IPS DF 4.7 (cell line): ENCODE data around the gene CPN1.
A peak's percentile ranks its signal among the peaks of the same experiment; 100 is the strongest.
"Not testable (repeated sequence)": the region's sequence is repeated elsewhere in the genome, so short reads cannot be mapped to it uniquely, and the experiment has no call there.

Source experiments
- DNase-seq: peaks from one replicate; pipeline ENCODE4 v3.0.0-alpha.2; 2013; ENCODE audit warnings: low spot score; ENCODE audit errors: extremely low read depth

CPN1 gene

GRCh38 chr10:100082276-100082675 lies 607 bp upstream of the CPN1 start:
- DNase-seq: not testable (repeated sequence)

GRCh38 chr10:100076750-100077149 lies 4.9 kb downstream of the CPN1 start:
- DNase-seq: no peak

- no peak for DNase-seq
Measured at GRCh38 chr10:100075426-100076220, 6.0 kb downstream of the CPN1 start.

- no peak for DNase-seq
Measured at GRCh38 chr10:100072514-100072913, 9.2 kb downstream of the CPN1 start.

- no peak for DNase-seq
Measured at GRCh38 chr10:100071529-100071928, 10.1 kb downstream of the CPN1 start.

GRCh38 chr10:100067466-100067865 lies 14.2 kb downstream of the CPN1 start:
- no peak for DNase-seq

GRCh38 chr10:100065084-100065660 lies 16.5 kb downstream of the CPN1 start:
- DNase-seq: no peak

GRCh38 chr10:100061401-100061800 lies 20.3 kb downstream of the CPN1 start:
- DNase-seq: no peak

GRCh38 chr10:100057948-100058347 lies 23.7 kb downstream of the CPN1 start:
- no peak for DNase-seq

- DNase-seq: no peak
Measured at GRCh38 chr10:100053686-100054460, 27.8 kb downstream of the CPN1 start.

- peak; percentile 58 for DNase-seq
Measured at GRCh38 chr10:100046021-100046486, 35.6 kb downstream of the CPN1 start.

- no peak for DNase-seq
Measured at GRCh38 chr10:100045592-100045991, 36.1 kb downstream of the CPN1 start.

- DNase-seq: no peak
Measured at GRCh38 chr10:100043796-100044195, 37.9 kb downstream of the CPN1 start.

- DNase-seq: no peak
Measured at GRCh38 chr10:100043344-100043743, 38.3 kb downstream of the CPN1 start.

- DNase-seq: no peak
Measured at GRCh38 chr10:100041306-100042002, 40.2 kb downstream of the CPN1 start.

GRCh38 chr10:100038561-100039071 lies 43.1 kb downstream of the CPN1 start:
- no peak for DNase-seq

GRCh38 chr10:100037758-100038315 lies 43.8 kb downstream of the CPN1 start:
- DNase-seq: no peak

- no peak for DNase-seq
Measured at GRCh38 chr10:100036850-100037249, 44.8 kb downstream of the CPN1 start.

GRCh38 chr10:100033766-100034418 lies 47.8 kb downstream of the CPN1 start:
- DNase-seq: no peak

GRCh38 chr10:100027416-100027815 lies 54.3 kb downstream of the CPN1 start:
- no peak for DNase-seq
